AG04450 (cell line): ENCODE results near the gene CACNA1C. TPM values are rescaled to one million over a fixed set of nuclear protein-coding genes. Genes with fewer than 3 reads are reported as not detected.

Experiments
- CTCF ChIA-PET: fragments of 300-600, 350-600 bp; formaldehyde crosslinking; extraction: SDS; loops from one replicate; lab custom pipeline; 2022; ENCODE audit warnings: antibody characterized with exemption, inconsistent platforms; lab: Charles Lee
- POLR2A ChIA-PET: fragments of 350-600 bp; formaldehyde crosslinking; extraction: SDS; loops from one replicate; lab custom pipeline; 2021; ENCODE audit warnings: antibody characterized with exemption, inconsistent platforms; lab: Yijun Ruan, JAX
- DNase-seq: peaks from one replicate; pipeline ENCODE4 v3.0.0-alpha.2; 2011; ENCODE audit warnings: low read depth, low spot score
- H3K27ac ChIP-seq: one replicate; pipeline ENCODE4 v1.5.1; 2012; ENCODE audit warnings: low read depth, low read length, control low read depth
- H3K27me3 ChIP-seq: one replicate; pipeline ENCODE4 v1.6.0; 2012; ENCODE audit warnings: low read length; ENCODE audit not compliant: control insufficient read depth, insufficient read depth
- H3K4me3 ChIP-seq: 2 replicates; pipeline ENCODE4 v1.5.1; 2011; ENCODE audit warnings: mild to moderate bottlenecking, low read depth, low read length, control low read depth
- H3K9me3 ChIP-seq: 2 replicates; pipeline ENCODE4 v1.5.1; 2012; ENCODE audit warnings: low read length; ENCODE audit not compliant: control insufficient read depth, insufficient read depth
- polyA plus RNA-seq: library from polyadenylated mRNA; depleted of rRNA; stranded (reverse); fragments of >200 nt; gene quantifications from 2 replicates; pipeline ENCODE4 v1.2.3, GENCODE V29; 2011
- TF ChIP-seq, protein P1 (sequence below): IDR thresholded peaks from 2 replicates; pipeline ENCODE4 v1.5.1; 2011; ENCODE audit warnings: low read depth, low read length, control low read depth, inconsistent platforms

Gene CACNA1C
- polyA plus RNA-seq, 1 experiment, result 5.9 TPM

DNA sequence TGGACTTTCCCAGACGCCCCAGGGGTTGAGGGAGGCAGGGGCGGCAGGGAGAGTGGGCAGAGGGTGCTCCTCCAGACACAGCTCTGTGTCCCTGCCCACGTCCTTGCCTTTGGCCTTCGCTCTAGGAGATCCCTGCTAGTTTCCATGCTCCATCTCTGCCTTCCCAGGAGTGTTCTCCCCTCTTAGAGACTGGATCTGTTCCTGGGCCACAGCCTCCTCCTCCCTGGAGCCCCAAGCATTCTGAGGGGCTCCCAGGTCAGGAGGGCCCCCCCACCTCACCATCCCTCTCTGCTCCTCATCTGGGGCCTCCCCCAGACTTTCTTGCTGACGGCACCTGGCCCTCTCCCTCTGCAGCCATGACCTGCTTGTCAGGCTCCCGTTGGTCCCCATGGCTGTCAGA lies 526.0 kb downstream of the CACNA1C start:
- H3K27me3 ChIP-seq, result no peaks in the 10 kb centered on the region
- no peak overlapping the region for H3K4me3 ChIP-seq
- TF ChIP-seq, protein P1, sequence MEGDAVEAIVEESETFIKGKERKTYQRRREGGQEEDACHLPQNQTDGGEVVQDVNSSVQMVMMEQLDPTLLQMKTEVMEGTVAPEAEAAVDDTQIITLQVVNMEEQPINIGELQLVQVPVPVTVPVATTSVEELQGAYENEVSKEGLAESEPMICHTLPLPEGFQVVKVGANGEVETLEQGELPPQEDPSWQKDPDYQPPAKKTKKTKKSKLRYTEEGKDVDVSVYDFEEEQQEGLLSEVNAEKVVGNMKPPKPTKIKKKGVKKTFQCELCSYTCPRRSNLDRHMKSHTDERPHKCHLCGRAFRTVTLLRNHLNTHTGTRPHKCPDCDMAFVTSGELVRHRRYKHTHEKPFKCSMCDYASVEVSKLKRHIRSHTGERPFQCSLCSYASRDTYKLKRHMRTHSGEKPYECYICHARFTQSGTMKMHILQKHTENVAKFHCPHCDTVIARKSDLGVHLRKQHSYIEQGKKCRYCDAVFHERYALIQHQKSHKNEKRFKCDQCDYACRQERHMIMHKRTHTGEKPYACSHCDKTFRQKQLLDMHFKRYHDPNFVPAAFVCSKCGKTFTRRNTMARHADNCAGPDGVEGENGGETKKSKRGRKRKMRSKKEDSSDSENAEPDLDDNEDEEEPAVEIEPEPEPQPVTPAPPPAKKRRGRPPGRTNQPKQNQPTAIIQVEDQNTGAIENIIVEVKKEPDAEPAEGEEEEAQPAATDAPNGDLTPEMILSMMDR, result no peak
- no peaks in the 10 kb centered on the region; the same call in 1 of the 2 replicates for H3K9me3 ChIP-seq
- H3K27ac ChIP-seq, result no peak overlapping the region
- POLR2A ChIA-PET, result no interaction called here
- CTCF ChIA-PET, result no interaction called here
- DNase-seq, result no peak

DNA sequence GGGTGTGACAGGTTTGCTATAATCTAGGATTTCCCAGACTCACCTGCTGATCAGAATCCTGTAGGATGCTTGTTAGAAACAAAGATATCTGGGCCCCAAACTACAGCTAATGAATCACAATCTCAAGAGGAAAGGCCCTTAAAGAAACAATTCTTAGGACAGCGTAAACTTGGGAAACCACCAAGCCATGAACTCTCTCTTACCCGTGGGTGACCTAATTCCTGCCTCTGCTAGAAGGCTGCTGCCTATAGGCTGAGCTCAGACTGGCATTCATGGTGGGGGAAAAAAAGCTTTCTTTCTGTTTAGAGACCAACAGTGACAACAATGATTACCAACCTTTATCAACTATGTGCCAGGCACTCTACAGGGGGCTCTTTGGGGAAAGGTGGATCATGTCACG lies 528.0 kb downstream of the CACNA1C start:
- ChIA-PET CTCF (interaction anchor here (0.8 to 1.6 kb wide), 4 partner anchors 15 to 640 kb away, joined by 3 to 6 read pairs (median 4); no protein-coding TSS in a partner anchor), POLR2A (interaction anchor here (0.9 kb wide), 1 partner anchor 522 kb away, joined by 3 read pairs; no protein-coding TSS in a partner anchor)
- DNase-seq, result peak; percentile 59
- TF ChIP-seq, protein P1, result no peak
- H3K9me3 ChIP-seq, result no peaks in the 10 kb centered on the region; the same call in 1 of the 2 replicates
- no peak overlapping the region for H3K4me3 ChIP-seq
- peak overlapping the region; percentile 39 for H3K27ac ChIP-seq
- no peaks in the 10 kb centered on the region for H3K27me3 ChIP-seq

DNA sequence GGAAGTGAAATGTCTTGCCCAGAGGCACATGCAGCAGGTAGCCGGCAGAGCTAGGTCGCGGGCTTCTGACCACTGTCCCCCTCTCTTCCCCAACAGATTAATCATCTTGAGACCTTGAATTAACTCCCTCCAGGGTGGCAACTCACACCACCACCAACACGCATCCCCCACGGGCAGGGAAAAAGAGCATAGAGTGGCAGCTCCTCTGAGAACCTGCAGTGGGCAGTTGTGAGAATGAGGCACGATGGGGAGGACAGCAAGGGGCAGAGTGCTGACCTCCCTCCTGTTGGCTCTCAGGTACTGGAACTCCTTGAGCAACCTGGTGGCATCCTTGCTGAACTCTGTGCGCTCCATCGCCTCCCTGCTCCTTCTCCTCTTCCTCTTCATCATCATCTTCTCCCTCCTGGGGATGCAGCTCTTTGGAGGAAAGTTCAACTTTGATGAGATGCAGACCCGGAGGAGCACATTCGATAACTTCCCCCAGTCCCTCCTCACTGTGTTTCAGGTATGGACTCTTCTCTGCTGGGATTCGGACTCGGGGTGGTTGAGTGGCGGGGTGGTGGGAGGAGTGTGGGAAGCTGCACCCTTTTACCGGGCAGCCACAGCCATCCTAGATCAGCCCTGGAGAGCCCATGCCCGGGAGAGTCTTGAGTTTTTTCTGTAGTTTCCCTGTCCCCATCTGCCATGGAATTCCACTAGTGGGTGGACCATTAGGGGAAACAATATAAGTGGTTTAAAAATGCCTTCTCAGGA lies 528.7 kb downstream of the CACNA1C start:
- ChIA-PET CTCF (interaction anchor here (1.3 to 2.3 kb wide), 2 partner anchors 15 to 523 kb away, joined by 3 to 10 read pairs; no protein-coding TSS in a partner anchor), POLR2A (interaction anchor here (0.5 to 0.9 kb wide), 2 partner anchors 491 to 522 kb away, joined by 3 to 7 read pairs; no protein-coding TSS in a partner anchor)
- TF ChIP-seq, protein P1, result no peak
- no peak overlapping the region for H3K4me3 ChIP-seq
- no peaks in the 10 kb centered on the region for H3K27me3 ChIP-seq
- H3K9me3 ChIP-seq, result no peaks in the 10 kb centered on the region; the same call in 1 of the 2 replicates
- no peak overlapping the region for H3K27ac ChIP-seq
- DNase-seq, result no peak

DNA sequence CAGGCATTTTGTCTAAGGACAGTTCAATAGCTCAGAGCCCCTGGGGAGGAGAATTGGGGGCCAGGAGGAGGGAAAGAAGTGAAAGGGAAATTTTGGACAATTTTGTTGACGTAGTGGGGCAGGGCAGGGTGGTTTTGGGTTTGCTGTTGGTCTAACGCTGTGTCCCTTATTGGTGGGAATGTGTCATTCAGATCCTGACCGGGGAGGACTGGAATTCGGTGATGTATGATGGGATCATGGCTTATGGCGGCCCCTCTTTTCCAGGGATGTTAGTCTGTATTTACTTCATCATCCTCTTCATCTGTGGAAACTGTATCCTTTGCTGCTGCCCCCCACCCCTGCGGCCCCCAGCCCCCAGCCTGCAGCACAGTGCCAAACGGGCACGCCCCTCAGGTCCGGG lies 529.8 kb downstream of the CACNA1C start:
- DNase-seq, result no peak
- H3K9me3 ChIP-seq, result no peaks in the 10 kb centered on the region; the same call in 1 of the 2 replicates
- TF ChIP-seq, protein P1, result no peak
- H3K27ac ChIP-seq, result no peak overlapping the region
- no peaks in the 10 kb centered on the region for H3K27me3 ChIP-seq
- no peak overlapping the region for H3K4me3 ChIP-seq
- POLR2A ChIA-PET, result no interaction called here
- CTCF ChIA-PET, result interaction anchor here (0.5 to 2.3 kb wide), 26 partner anchors 8 to 782 kb away, joined by 3 to 11 read pairs (median 3); no protein-coding TSS in a partner anchor

DNA sequence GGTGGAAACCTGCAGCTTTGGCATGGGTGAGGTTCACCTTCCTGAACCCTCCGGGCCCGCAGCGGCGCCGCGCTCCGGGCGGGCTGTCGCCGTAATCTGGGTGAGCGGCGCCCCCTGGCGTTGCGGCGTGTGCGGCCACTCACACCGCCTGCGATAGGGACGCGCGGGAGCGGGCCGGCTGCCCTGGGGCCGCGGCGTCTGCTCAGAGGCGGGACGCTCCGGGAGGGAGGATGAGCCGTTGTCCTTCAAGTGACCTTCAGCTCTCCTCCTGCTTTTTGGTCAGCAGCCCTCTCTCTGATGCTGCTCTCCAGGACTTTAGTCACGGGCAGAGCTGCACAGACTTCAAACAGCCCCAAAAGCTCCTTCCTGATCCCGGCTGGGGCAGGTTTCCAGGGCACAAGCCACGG lies 530.3 kb downstream of the CACNA1C start:
- ChIA-PET CTCF (interaction anchor here (0.5 to 2.3 kb wide), 32 partner anchors 9 to 785 kb away, joined by 3 to 11 read pairs (median 3); no protein-coding TSS in a partner anchor), POLR2A (no interaction called here)
- H3K27ac ChIP-seq, result no peak overlapping the region
- no peaks in the 10 kb centered on the region; the same call in 1 of the 2 replicates for H3K9me3 ChIP-seq
- TF ChIP-seq, protein P1, result peak; percentile 74
- H3K4me3 ChIP-seq, result no peak overlapping the region
- no peak for DNase-seq
- no peaks in the 10 kb centered on the region for H3K27me3 ChIP-seq
